HG02970 (cell line): Measurements from ENCODE around the gene HOXD10.

Source experiments
- ATAC-seq: cut with Tn5 transposase; IDR thresholded peaks from one replicate; pipeline ENCODE4 v1.9.1; 2021; ENCODE audit warnings: mild to moderate bottlenecking, moderate library complexity, moderate number of reproducible peaks; ENCODE audit not compliant: unreplicated experiment, low FRiP score

The HOXD10 gene

GRCh38 chr2:176094349-176094748, 22.2 kb upstream of the HOXD10 start:
- ATAC-seq, result no peak

- ATAC-seq, result no peak
Observed at GRCh38 chr2:176095421-176095820, 21.2 kb upstream of the HOXD10 start.

- ATAC-seq, result no peak
Observed at GRCh38 chr2:176096243-176096985, 20.2 kb upstream of the HOXD10 start.

- no peak for ATAC-seq
Observed at GRCh38 chr2:176096986-176097819, 19.4 kb upstream of the HOXD10 start.

- ATAC-seq, result no peak
Observed at GRCh38 chr2:176097820-176098365, 18.7 kb upstream of the HOXD10 start.

GRCh38 chr2:176098366-176099158, 18.0 kb upstream of the HOXD10 start:
- no peak for ATAC-seq

GRCh38 chr2:176099159-176099727, 17.3 kb upstream of the HOXD10 start:
- no peak for ATAC-seq

GRCh38 chr2:176099728-176100546, 16.6 kb upstream of the HOXD10 start, which contains the start of gene HOXD12:
Gene HOXD12 (plus strand): TSS chr2:176099795. CDS start chr2:176099802, 7 bp downstream.
- no peak for ATAC-seq

GRCh38 chr2:176100547-176101140, 15.9 kb upstream of the HOXD10 start:
- ATAC-seq, result no peak

GRCh38 chr2:176101216-176101830, 15.3 kb upstream of the HOXD10 start:
- no peak for ATAC-seq

GRCh38 chr2:176101842-176102241, 14.7 kb upstream of the HOXD10 start:
- ATAC-seq, result no peak

GRCh38 chr2:176102309-176102866, 14.2 kb upstream of the HOXD10 start:
- ATAC-seq, result no peak

GRCh38 chr2:176103194-176103593, 13.4 kb upstream of the HOXD10 start:
- no peak for ATAC-seq

GRCh38 chr2:176103742-176104315, 12.7 kb upstream of the HOXD10 start:
- no peak for ATAC-seq

- no peak for ATAC-seq
Observed at GRCh38 chr2:176104316-176105077, 12.1 kb upstream of the HOXD10 start.

- ATAC-seq, result no peak
Observed at GRCh38 chr2:176105078-176105729, 11.4 kb upstream of the HOXD10 start.
